MM.1S (cell line): ENCODE measurements around the gene LRIT1.

Experiments
- EZH2 ChIP-seq: fragments of 300-600 bp; sonication (generic); optimal IDR thresholded peaks from 2 replicates; pipeline ENCODE3; 2017; ENCODE audit warnings: low read depth, mild to moderate bottlenecking, antibody characterized with exemption, low read length, mixed read lengths
- EZH2phosphoT487 ChIP-seq: fragments of 300-600 bp; sonication (generic); IDR thresholded peaks from 2 replicates; pipeline ENCODE4 v1.6.1; 2018; ENCODE audit warnings: antibody characterized with exemption, low read length
- TF ChIP-seq, protein P1 (sequence below): fragments of 300-600 bp; sonication (generic); IDR thresholded peaks from 2 replicates; pipeline ENCODE4 v1.5.1; 2016; ENCODE audit warnings: antibody characterized with exemption, low read length, mixed read lengths

DNA sequence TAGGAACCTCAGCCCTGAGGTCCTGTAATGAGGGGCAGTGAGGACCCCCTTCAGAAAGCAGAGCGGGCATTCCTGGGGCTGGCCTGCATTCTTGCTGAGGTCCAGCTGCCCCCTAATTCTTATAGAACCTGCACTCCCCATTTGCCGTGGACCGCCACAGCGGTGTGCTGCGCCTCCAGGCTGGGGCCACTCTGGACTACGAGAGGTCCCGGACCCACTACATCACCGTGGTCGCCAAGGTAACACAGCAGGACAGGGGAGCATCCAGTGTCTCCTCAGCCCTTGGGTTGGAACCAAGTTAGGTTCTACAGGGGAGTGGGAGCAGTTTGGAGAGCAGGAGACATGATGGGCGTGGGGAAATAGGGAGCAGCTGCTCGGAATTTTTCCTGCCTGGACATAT, 39.7 kb downstream of the LRIT1 start:
- TF ChIP-seq EZH2 (no peak), EZH2phosphoT487 (no peak)
- TF ChIP-seq, protein P1, sequence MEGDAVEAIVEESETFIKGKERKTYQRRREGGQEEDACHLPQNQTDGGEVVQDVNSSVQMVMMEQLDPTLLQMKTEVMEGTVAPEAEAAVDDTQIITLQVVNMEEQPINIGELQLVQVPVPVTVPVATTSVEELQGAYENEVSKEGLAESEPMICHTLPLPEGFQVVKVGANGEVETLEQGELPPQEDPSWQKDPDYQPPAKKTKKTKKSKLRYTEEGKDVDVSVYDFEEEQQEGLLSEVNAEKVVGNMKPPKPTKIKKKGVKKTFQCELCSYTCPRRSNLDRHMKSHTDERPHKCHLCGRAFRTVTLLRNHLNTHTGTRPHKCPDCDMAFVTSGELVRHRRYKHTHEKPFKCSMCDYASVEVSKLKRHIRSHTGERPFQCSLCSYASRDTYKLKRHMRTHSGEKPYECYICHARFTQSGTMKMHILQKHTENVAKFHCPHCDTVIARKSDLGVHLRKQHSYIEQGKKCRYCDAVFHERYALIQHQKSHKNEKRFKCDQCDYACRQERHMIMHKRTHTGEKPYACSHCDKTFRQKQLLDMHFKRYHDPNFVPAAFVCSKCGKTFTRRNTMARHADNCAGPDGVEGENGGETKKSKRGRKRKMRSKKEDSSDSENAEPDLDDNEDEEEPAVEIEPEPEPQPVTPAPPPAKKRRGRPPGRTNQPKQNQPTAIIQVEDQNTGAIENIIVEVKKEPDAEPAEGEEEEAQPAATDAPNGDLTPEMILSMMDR = no peak
